ENCODE results near the gene ASTN2. TPM values are rescaled to one million over a fixed set of nuclear protein-coding genes. Genes with fewer than 3 reads are reported as not detected.
"Not testable (repeated sequence)": the region's sequence is repeated elsewhere in the genome, so short reads cannot be mapped to it uniquely, and the experiment has no call there.

The ASTN2 gene
- total RNA-seq, 4 donors from 2014 or later, result 4.0 to 7.0 (median 4.9) TPM

DNA sequence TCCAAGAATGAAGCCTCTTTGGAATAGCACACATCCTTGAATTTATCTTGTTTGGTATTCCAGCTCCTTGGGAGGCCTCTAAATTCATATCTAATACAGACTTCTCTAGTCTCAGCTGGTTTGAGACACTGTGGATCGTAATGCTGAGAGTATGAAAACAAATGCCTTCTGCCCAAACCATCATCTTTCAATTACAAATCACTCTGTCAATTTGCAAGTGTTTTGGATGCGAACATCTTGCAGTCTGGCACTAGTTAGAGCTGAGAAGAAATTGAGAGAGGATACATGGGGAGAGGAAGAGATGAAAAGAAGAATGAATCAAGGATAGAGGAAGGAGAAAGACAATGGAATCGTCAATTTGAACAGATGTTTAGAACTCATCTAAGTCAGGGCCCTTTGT is 342.6 kb downstream of the ASTN2 start:
- no peak overlapping the region for H3K27ac ChIP-seq
- no peaks in the 10 kb centered on the region for H3K9me3 ChIP-seq
- TF ChIP-seq, protein P1, sequence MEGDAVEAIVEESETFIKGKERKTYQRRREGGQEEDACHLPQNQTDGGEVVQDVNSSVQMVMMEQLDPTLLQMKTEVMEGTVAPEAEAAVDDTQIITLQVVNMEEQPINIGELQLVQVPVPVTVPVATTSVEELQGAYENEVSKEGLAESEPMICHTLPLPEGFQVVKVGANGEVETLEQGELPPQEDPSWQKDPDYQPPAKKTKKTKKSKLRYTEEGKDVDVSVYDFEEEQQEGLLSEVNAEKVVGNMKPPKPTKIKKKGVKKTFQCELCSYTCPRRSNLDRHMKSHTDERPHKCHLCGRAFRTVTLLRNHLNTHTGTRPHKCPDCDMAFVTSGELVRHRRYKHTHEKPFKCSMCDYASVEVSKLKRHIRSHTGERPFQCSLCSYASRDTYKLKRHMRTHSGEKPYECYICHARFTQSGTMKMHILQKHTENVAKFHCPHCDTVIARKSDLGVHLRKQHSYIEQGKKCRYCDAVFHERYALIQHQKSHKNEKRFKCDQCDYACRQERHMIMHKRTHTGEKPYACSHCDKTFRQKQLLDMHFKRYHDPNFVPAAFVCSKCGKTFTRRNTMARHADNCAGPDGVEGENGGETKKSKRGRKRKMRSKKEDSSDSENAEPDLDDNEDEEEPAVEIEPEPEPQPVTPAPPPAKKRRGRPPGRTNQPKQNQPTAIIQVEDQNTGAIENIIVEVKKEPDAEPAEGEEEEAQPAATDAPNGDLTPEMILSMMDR (IDR thresholded peaks at IDR 0.05), result no peak
- TF ChIP-seq POLR2A (IDR thresholded peaks at IDR 0.05) (no peak), EP300 (IDR thresholded peaks at IDR 0.05) (no peak), POLR2AphosphoS5 (IDR thresholded peaks at IDR 0.05) (no peak)
- H3K36me3 ChIP-seq, result no peaks in the 10 kb centered on the region
- no peak overlapping the region for H3K4me3 ChIP-seq
- peaks cover 3% of the 10 kb centered on the region for H3K27me3 ChIP-seq
- WGBS, 2 donors (ENCODE audit: low coverage in 1 of 2), result 57 to 78% methylated on average over 3 of the region's 3 CpGs
- H3K4me1 ChIP-seq, result no peaks in the 10 kb centered on the region
- no peak for ATAC-seq

GRCh38 chr9:117071673-117072207 is 343.1 kb downstream of the ASTN2 start:
- WGBS, 2 donors (ENCODE audit: low coverage in 1 of 2), result 59 to 67% methylated on average over 1 to 2 of the region's 24 CpGs
- not testable (repeated sequence) for H3K9me3 ChIP-seq, ATAC-seq, H3K27ac ChIP-seq, H3K4me1 ChIP-seq, H3K4me3 ChIP-seq, H3K36me3 ChIP-seq, H3K27me3 ChIP-seq

DNA sequence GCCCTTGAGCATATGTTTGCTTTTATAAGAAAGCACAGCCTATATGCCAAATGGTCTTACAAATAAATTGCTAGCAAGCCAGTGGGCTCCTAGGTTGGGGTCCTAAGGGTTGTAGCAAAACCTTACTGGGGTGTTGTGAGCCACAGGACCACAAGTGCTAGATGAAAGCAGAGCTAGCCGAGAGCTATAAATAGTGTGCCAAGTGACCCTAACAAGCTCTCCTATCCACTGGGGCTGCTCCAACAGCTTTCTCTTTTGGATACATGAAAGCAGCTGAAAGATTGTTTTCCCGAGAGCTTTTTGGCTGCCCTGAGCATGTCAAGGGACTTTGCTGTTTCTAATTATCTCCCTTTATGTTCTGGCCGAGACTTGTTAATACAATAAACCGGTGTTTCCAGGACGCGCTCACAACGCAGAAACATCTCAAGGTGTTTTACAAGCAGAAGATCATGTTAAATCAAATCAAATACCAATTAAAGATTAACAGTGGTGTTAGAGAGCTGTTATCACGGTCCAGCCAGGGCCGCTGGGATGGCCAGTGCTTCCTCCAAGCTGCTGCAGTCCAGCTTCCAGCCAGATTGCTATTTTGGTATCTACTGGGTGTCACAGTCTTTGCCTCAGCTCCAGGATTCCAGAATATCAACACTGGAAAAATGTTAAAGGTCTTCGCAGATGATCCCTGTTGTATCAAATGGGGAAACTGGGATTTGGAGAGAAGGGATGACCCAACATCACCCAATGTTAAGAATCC is 351.0 kb downstream of the ASTN2 start:
- ATAC-seq, result no peak

DNA sequence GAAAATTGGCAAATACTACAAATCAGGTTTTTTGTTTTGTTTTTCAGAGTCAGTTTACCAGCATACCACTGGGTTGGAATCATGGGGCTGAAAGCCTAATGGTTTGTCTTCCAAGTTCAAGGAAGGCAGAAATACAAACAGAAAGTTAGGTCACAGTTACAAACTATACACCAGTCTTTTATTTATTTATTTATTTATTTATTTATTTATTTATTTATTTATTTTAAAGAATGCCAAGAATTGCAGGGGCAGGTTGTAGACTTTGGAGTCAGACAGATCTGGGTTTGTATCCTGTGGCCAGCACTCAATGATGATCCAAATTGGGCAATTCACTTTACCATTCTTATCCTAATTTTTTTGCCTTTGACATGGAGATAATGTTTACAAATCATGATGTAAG is 353.9 kb downstream of the ASTN2 start:
- no peak overlapping the region for H3K27ac ChIP-seq
- H3K9me3 ChIP-seq, result no peaks in the 10 kb centered on the region
- ATAC-seq, result no peak
- H3K36me3 ChIP-seq, result no peaks in the 10 kb centered on the region
- no peaks in the 10 kb centered on the region for H3K4me1 ChIP-seq
- H3K4me3 ChIP-seq, result no peak overlapping the region
- H3K27me3 ChIP-seq, result no peaks in the 10 kb centered on the region
- no peak for TF ChIP-seq EP300 (IDR thresholded peaks at IDR 0.05)
- TF ChIP-seq, protein P1 (IDR thresholded peaks at IDR 0.05), result no peak
- TF ChIP-seq POLR2A (IDR thresholded peaks at IDR 0.05), result no peak
- TF ChIP-seq POLR2AphosphoS5 (IDR thresholded peaks at IDR 0.05), result no peak

More for the DNA sequence above, 351.0 kb downstream of the ASTN2 start:
- whole genome bisulfite sequencing, 2 donors (ENCODE audit: low coverage in 1 of 2), result 68 to 77% methylated on average over 6 to 10 of the region's 10 CpGs
- no peak overlapping the region for H3K4me3 ChIP-seq
- H3K36me3 ChIP-seq, result no peaks in the 10 kb centered on the region
- no peaks in the 10 kb centered on the region for H3K27me3 ChIP-seq
- H3K27ac ChIP-seq, result no peak overlapping the region
- no peaks in the 10 kb centered on the region for H3K9me3 ChIP-seq
- TF ChIP-seq POLR2AphosphoS5 (IDR thresholded peaks at IDR 0.05), result no peak
- TF ChIP-seq, protein P1 (IDR thresholded peaks at IDR 0.05), result no peak
- TF ChIP-seq POLR2A (IDR thresholded peaks at IDR 0.05), result no peak
- TF ChIP-seq EP300 (IDR thresholded peaks at IDR 0.05), result no peak
- H3K4me1 ChIP-seq, result no peaks in the 10 kb centered on the region

- WGBS, 2 donors (ENCODE audit: low coverage in 1 of 2), result 60 to 90% methylated on average over 2 to 3 of the region's 3 CpGs
- no peak for ATAC-seq
- H3K36me3 ChIP-seq, result no peaks in the 10 kb centered on the region
- H3K9me3 ChIP-seq, result no peaks in the 10 kb centered on the region
- H3K27me3 ChIP-seq, result no peaks in the 10 kb centered on the region
- H3K4me1 ChIP-seq, result no peaks in the 10 kb centered on the region
- H3K27ac ChIP-seq, result no peak overlapping the region
- TF ChIP-seq, protein P1 (IDR thresholded peaks at IDR 0.05), result no peak
- H3K4me3 ChIP-seq, result no peak overlapping the region
Measured at GRCh38 chr9:117050007-117050406, 364.9 kb downstream of the ASTN2 start.
